Measurements from ENCODE around the gene PXMP4.

GRCh38 chr20:33732166-33732970 lies 12.3 kb upstream of the PXMP4 start:
- TF ChIP-seq RARB (CRISPR knock-in tag; IDR thresholded peaks at IDR 0.05) (no peak), PPARA (CRISPR knock-in tag; IDR thresholded peaks at IDR 0.05; ENCODE audit: borderline replicate concordance) (no peak), BACH2 (CRISPR knock-in tag; IDR thresholded peaks at IDR 0.05; ENCODE audit: borderline replicate concordance) (no peak), ZFP3 (CRISPR knock-in tag; IDR thresholded peaks at IDR 0.05) (no peak), PATZ1 (CRISPR knock-in tag; IDR thresholded peaks at IDR 0.05; ENCODE audit: borderline replicate concordance) (no peak), ARNTL (CRISPR knock-in tag; IDR thresholded peaks at IDR 0.05; ENCODE audit: borderline replicate concordance, low read depth) (no peak), ISL1 (CRISPR knock-in tag; IDR thresholded peaks at IDR 0.05) (no peak), CSDC2 (CRISPR knock-in tag; IDR thresholded peaks at IDR 0.05) (no peak), CREB5 (CRISPR knock-in tag; IDR thresholded peaks at IDR 0.05; ENCODE audit: low read depth) (no peak), CSRNP3 (CRISPR knock-in tag; IDR thresholded peaks at IDR 0.05) (0 out of 2 replicates have a peak, but pooled peaks have one; percentile 13), TOX (CRISPR knock-in tag; IDR thresholded peaks at IDR 0.05; ENCODE audit: borderline replicate concordance) (no peak)
